Adipose tissue (tissue), 3 donors: ENCODE data around the gene BICRAL. TPM values are rescaled to one million over a fixed set of nuclear protein-coding genes. Genes with fewer than 3 reads are reported as not detected.

Source experiments
- H3K27ac ChIP-seq: one replicate; pipeline ENCODE4 v1.5.1; 2013; ENCODE audit warnings: low read depth, low read length
- WGBS, 3 donors: extraction: QIAGEN DNeasy Blood & Tissue Kit; methylation state at CpG; one replicate each; pipeline ENCODE4 v1.1.7; 2013; 5-methylcytosine and 5-hydroxymethylcytosine counted together
- polyA plus RNA-seq, 3 donors: library from polyadenylated mRNA; stranded (reverse); fragments of 200-250 nt; gene quantifications; one replicate each; pipeline ENCODE4 v1.2.3, GENCODE V29; 2013
- donor health status: healthy with polysubstance abuse.
- donor health status: Bipolar disorder and iron deficiency.
- donor health status: healthy.

The BICRAL gene
- polyA plus RNA-seq, 3 donors = 3.5 to 6.3 (median 4.5) TPM

GRCh38 chr6:42904467-42904866 is 122.6 kb downstream of the BICRAL start:
- WGBS, 3 donors = 85 to 92% (median 91%) methylated on average over 10 of the region's 10 CpGs

GRCh38 chr6:42907336-42907735 is 125.5 kb downstream of the BICRAL start:
- no peak overlapping the region for H3K27ac ChIP-seq
- 23 to 52% (median 45%) methylated on average over 5 of the region's 5 CpGs for WGBS, 3 donors

More at GRCh38 chr6:42904467-42904866, 122.6 kb downstream of the BICRAL start:
- H3K27ac ChIP-seq = no peak overlapping the region

GRCh38 chr6:42909835-42910234 is 128.0 kb downstream of the BICRAL start:
- H3K27ac ChIP-seq = no peak overlapping the region
- 82 to 90% (median 90%) methylated on average over 10 of the region's 10 CpGs for WGBS, 3 donors

- 15 to 23% (median 16%) methylated on average over 36 to 49 of the region's 49 CpGs for WGBS, 3 donors
- no peak overlapping the region for H3K27ac ChIP-seq
Measured at GRCh38 chr6:42911171-42912021, 129.5 kb downstream of the BICRAL start.

- H3K27ac ChIP-seq = no peak overlapping the region
- 76 to 82% (median 76%) methylated on average over 4 of the region's 4 CpGs for WGBS, 3 donors
Measured at GRCh38 chr6:42914546-42914945, 132.7 kb downstream of the BICRAL start.

GRCh38 chr6:42915732-42916131 is 133.9 kb downstream of the BICRAL start, which contains the start of gene PTCRA:
Gene PTCRA (plus strand): TSS chr6:42916053. CDS start chr6:42916070, 17 bp downstream.
- no peak within 1 kb of the TSS for H3K27ac ChIP-seq
- 74 to 85% (median 74%) methylated on average over 10 of the region's 10 CpGs for WGBS, 3 donors

- no peak overlapping the region for H3K27ac ChIP-seq
- WGBS, 3 donors = 88 to 95% (median 91%) methylated on average over 1 of the region's 1 CpG
Measured at GRCh38 chr6:42916288-42916687, 134.4 kb downstream of the BICRAL start.

Other genes starting within 250 kb of the BICRAL start
- 1 to 10 TPM; 6.6 to 9.2 (median 7.6) TPM for gene UBR2, start 218.0 kb upstream of the BICRAL start, polyA plus RNA-seq
- under 1 TPM; 0.54 to 0.77 (median 0.67) TPM for gene PRPH2, start 59.5 kb upstream of the BICRAL start, polyA plus RNA-seq
- gene TBCC, start 35.9 kb upstream of the BICRAL start, polyA plus RNA-seq = 10 to 100 TPM; 11.4 to 15.5 (median 12.0) TPM
- gene RPL7L1, start 97.6 kb downstream of the BICRAL start, polyA plus RNA-seq = 10 to 100 TPM; 26.1 to 68.6 (median 54.1) TPM
- gene PTCRA, start 134.0 kb downstream of the BICRAL start, polyA plus RNA-seq = under 1 TPM in 1 of 3 donors, not detected in 2; 0.15 TPM
- gene CNPY3, start 147.4 kb downstream of the BICRAL start, polyA plus RNA-seq = 10 to 100 TPM; 19.9 to 61.0 (median 23.6) TPM
- gene GNMT, start 178.7 kb downstream of the BICRAL start, polyA plus RNA-seq = 100 to 1,000 TPM in 1 of 3 donors, 1 to 10 TPM in 1, under 1 TPM in 1; 0.34 to 267 (median 6.0) TPM
- gene PEX6, start 197.1 kb downstream of the BICRAL start, polyA plus RNA-seq = 10 to 100 TPM; 11.4 to 21.5 (median 15.0) TPM
- gene PPP2R5D, start 202.5 kb downstream of the BICRAL start, polyA plus RNA-seq = 10 to 100 TPM; 17.5 to 31.5 (median 24.2) TPM
- gene MEA1, start 231.9 kb downstream of the BICRAL start, polyA plus RNA-seq = 10 to 100 TPM; 39.7 to 90.3 (median 73.0) TPM
- gene KLHDC3, start 232.2 kb downstream of the BICRAL start, polyA plus RNA-seq = 100 to 1,000 TPM in 1 of 3 donors, 10 to 100 TPM in 2; 44.6 to 108 (median 70.5) TPM
- 10 to 100 TPM; 26.4 to 41.3 (median 29.9) TPM for gene RRP36, start 239.6 kb downstream of the BICRAL start, polyA plus RNA-seq